Epithelial cell of esophagus (primary cell): Measurements from ENCODE around the gene MTCH1.

ENCODE experiments used
- DNase-seq: peaks from one replicate; pipeline ENCODE4 v3.0.0; 2010; ENCODE audit warnings: low read depth
- H3K4me3 ChIP-seq: 2 replicates; pipeline ENCODE4 v1.5.1; 2011; ENCODE audit warnings: mild to moderate bottlenecking, low read length, control low read depth
- TF ChIP-seq, protein P1 (sequence below): IDR thresholded peaks from 2 replicates; pipeline ENCODE4 v1.5.1; 2011; ENCODE audit warnings: low read depth, mild to moderate bottlenecking, low read length, control low read depth, inconsistent platforms; ENCODE audit not compliant: insufficient read depth; ENCODE audit errors: missing control alignments

Gene MTCH1

DNA sequence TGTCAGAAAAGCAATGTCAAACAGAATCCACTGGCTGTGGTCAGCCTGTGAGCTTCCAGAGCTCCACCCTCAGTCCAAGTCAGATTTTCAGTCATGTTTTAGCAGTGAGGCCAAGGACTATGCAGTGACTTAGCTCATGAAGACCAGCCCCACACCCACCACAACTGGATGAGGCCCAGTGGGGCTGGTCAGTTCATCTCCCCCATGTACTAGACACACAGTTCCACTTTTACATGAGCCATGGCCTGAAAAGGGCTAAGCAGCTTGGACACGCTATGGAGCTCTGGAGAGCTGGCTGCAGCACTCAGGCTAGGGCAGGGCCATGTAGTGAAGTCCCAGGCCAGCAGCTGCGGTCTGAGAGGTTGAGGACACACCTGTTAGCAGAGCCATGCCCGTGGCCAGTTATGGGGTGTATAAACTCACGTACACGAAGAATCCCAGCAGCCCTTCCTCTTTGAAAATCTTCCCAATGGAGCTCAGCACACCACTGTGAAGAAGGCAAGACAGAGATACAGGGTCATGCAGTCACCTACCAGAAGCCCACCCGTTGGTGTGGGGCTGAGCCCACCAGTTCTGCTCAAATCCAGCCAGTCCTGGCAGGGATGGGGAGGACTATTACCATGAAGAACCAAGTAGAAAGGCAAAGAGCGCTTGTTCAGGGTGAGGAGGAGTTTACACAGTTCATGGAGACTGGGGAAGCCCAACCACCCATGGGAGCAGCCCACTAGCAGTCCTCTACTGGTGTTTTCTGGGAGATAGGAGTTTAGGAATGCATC lies 10.6 kb downstream of the MTCH1 start:
- no peak overlapping the region for H3K4me3 ChIP-seq
- DNase-seq = no peak
- TF ChIP-seq, protein P1, sequence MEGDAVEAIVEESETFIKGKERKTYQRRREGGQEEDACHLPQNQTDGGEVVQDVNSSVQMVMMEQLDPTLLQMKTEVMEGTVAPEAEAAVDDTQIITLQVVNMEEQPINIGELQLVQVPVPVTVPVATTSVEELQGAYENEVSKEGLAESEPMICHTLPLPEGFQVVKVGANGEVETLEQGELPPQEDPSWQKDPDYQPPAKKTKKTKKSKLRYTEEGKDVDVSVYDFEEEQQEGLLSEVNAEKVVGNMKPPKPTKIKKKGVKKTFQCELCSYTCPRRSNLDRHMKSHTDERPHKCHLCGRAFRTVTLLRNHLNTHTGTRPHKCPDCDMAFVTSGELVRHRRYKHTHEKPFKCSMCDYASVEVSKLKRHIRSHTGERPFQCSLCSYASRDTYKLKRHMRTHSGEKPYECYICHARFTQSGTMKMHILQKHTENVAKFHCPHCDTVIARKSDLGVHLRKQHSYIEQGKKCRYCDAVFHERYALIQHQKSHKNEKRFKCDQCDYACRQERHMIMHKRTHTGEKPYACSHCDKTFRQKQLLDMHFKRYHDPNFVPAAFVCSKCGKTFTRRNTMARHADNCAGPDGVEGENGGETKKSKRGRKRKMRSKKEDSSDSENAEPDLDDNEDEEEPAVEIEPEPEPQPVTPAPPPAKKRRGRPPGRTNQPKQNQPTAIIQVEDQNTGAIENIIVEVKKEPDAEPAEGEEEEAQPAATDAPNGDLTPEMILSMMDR = no peak

DNA sequence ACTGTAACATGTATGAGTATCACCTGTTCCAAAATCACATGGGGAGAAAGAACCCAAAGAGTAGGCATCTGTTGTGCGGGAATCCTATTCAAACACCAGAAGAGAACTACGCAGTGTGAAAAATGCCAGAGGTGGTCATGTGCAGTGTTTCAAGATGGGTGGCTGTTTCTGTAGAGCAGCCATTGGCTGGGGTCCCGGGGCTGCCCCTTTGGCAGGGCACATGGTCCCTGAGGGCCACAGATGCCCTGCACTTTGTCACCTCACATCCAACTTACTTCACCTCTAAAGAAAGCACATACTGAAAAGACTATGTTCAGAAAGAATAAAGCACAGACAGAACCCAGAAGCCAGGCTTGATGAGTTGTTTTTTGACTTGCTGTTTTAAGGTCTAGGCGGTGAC lies 12.3 kb downstream of the MTCH1 start:
- TF ChIP-seq, protein P1 = no peak

GRCh38 chr6:36973190-36973589 lies 12.8 kb downstream of the MTCH1 start:
- TF ChIP-seq, protein P1 = no peak
- DNase-seq = no peak
- no peak overlapping the region for H3K4me3 ChIP-seq

More for the DNA sequence above, 12.3 kb downstream of the MTCH1 start:
- H3K4me3 ChIP-seq = no peak overlapping the region
- no peak for DNase-seq

- TF ChIP-seq, protein P1 = no peak
- DNase-seq = no peak
- H3K4me3 ChIP-seq = no peak overlapping the region
These were observed 13.9 kb downstream of the MTCH1 start for GRCh38 chr6:36971921-36972673.

DNA sequence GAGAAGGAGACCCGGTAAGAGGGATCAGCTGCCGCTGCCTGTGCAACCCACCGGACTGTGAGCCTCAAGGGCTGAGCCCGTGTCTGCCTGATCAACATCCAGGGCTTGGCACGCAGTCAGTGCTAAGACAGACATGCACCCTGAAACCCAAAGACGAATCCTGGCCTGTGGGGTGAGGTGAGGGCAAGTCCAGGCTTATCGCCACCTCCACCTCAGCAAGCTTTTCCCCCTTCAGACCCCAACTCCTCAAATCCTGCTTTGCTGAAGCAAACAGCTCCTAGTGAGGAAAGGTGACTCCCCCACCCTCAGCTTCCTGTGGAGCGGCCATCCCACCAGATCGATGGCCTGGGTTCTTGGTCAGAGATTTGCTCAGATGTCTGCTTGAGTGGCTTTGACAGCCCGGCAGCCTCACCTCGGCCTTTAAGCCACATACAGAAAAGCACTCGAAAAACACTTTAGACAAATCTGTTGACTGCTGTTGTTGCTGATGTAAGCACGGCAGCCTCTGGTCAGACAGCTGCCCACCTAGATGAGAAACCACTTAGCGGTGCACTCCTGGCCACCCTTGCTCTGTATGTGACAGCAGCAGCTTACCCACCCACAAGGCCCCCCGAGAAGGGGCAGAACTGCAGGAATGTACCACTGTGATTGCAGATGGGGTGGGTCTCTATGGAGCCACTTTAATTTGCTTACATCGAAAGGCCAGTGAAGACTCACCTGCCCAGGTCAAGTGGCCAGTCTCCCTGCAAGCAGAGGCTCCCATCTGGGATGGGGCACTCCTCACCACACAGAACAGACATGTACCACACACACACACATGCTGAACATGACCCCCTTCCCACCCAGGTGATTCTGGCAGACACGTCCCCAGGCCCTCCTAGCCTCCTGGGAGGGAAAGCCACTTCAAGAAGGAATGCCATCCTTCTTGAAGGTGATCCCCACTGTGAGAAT lies 14.8 kb downstream of the MTCH1 start:
- TF ChIP-seq, protein P1 = no peak
- H3K4me3 ChIP-seq = no peak overlapping the region
- DNase-seq = no peak

DNA sequence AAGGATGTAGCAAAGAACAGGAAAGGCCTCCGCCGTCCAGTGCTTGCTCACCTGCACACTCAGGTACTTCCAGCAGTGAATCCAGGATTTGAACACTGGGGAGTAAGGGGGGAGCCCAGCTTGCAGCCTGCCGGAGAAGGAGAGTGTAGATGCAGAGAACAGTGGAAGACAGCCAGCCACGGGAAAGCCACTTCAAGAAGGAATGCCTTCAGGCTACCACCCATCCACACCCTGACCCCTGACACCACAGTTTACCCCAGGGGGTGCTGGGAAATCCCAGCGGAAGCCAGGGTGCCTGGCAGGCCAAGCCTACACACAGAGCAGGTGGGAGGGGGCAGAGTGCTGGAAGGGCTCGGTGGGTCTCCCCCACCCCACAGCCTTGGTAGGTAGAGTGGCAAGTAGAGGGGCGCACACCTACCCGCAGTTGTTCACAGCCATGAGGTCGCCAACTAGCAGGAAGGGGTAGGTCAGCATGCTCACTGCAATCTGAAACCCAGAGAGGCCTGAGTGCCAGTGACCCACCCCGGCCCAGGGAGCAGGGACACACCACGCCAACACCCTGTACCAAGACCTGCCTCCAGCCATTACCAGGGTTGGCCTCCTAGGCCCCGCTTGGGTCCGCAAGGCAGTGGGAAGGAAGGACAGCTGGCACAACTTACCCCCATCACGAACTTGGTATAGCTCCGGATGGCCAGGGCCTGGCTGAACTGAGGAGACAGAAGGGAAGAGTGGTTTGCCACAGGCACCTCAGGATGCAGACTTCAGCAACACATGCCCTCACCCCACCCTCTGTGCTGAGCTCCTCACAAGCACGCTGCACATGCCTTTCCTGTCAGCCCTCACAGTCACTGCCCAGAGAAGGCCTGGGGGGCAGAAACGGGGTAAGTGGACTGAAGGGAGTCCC lies 15.8 kb downstream of the MTCH1 start:
- H3K4me3 ChIP-seq = no peak overlapping the region
- DNase-seq = no peak
- TF ChIP-seq, protein P1 = no peak
